HG03575 (cell line): Measurements from ENCODE around the gene REPS2.

Experiments
- ATAC-seq: cut with Tn5 transposase; IDR thresholded peaks from one replicate; pipeline ENCODE4 v1.9.1; 2021; ENCODE audit not compliant: unreplicated experiment, insufficient number of reproducible peaks, low FRiP score; ENCODE audit errors: extremely low read depth

The REPS2 gene

GRCh38 chrX:16992951-16993350 lies 46.5 kb downstream of the REPS2 start:
- no peak for ATAC-seq

- ATAC-seq: no peak
Observed at GRCh38 chrX:16993791-16994318, 47.4 kb downstream of the REPS2 start.

GRCh38 chrX:16994736-16995135 lies 48.3 kb downstream of the REPS2 start:
- ATAC-seq: no peak

GRCh38 chrX:16997313-16997712 lies 50.9 kb downstream of the REPS2 start:
- ATAC-seq: no peak

- ATAC-seq: no peak
Observed at GRCh38 chrX:16999275-16999674, 52.8 kb downstream of the REPS2 start.

- no peak for ATAC-seq
Observed at GRCh38 chrX:17000751-17001150, 54.3 kb downstream of the REPS2 start.

- ATAC-seq: no peak
Observed at GRCh38 chrX:17005712-17006368, 59.4 kb downstream of the REPS2 start.

GRCh38 chrX:17007134-17007768 lies 60.8 kb downstream of the REPS2 start:
- no peak for ATAC-seq

- ATAC-seq: no peak
Observed at GRCh38 chrX:17009856-17010625, 63.6 kb downstream of the REPS2 start.

- ATAC-seq: no peak
Observed at GRCh38 chrX:17012465-17012864, 66.0 kb downstream of the REPS2 start.

- no peak for ATAC-seq
Observed at GRCh38 chrX:17014216-17014615, 67.8 kb downstream of the REPS2 start.

- ATAC-seq: no peak
Observed at GRCh38 chrX:17017134-17017533, 70.7 kb downstream of the REPS2 start.

GRCh38 chrX:17020356-17020755 lies 73.9 kb downstream of the REPS2 start:
- no peak for ATAC-seq

- no peak for ATAC-seq
Observed at GRCh38 chrX:17020851-17021821, 74.7 kb downstream of the REPS2 start.

GRCh38 chrX:17021851-17022604 lies 75.6 kb downstream of the REPS2 start:
- ATAC-seq: no peak

- ATAC-seq: no peak
Observed at GRCh38 chrX:17023661-17024060, 77.2 kb downstream of the REPS2 start.

- ATAC-seq: no peak
Observed at GRCh38 chrX:17024886-17025285, 78.4 kb downstream of the REPS2 start.

GRCh38 chrX:17025621-17026302 lies 79.3 kb downstream of the REPS2 start:
- ATAC-seq: no peak
